DOHH2 (cell line): ENCODE measurements around the gene ZIC4.

Experiments
- CTCF ChIP-seq: fragments of 200-600 bp; sonication (generic); IDR thresholded peaks from one replicate; pipeline ENCODE4 v1.5.1; 2014; ENCODE audit warnings: antibody characterized with exemption, mild to moderate bottlenecking, low read depth, low read length; ENCODE audit not compliant: poor library complexity, severe bottlenecking
- EZH2phosphoT487 ChIP-seq: fragments of 200-600 bp; sonication (generic); IDR thresholded peaks from 2 replicates; pipeline ENCODE4 v1.6.1; 2017; ENCODE audit warnings: borderline replicate concordance, mild to moderate bottlenecking, antibody characterized with exemption, low read length, moderate library complexity, mixed read lengths

- TF ChIP-seq CTCF: no peak
- TF ChIP-seq EZH2phosphoT487: no peak
Observed at GRCh38 chr3:147403511-147403910, 2.8 kb downstream of the ZIC4 start.
